Endodermal cell (in vitro differentiated cells): Measurements from ENCODE around the gene N4BP2. TPM values are rescaled to one million over a fixed set of nuclear protein-coding genes. Genes with fewer than 3 reads are reported as not detected.

Source experiments
- DNase-seq: peaks from one replicate; pipeline ENCODE4 v3.0.0-alpha.2; 2017
- H3K27ac ChIP-seq: 2 replicates; pipeline ENCODE4 v1.5.1; 2013; ENCODE audit warnings: mild to moderate bottlenecking, low read depth, low read length, moderate library complexity
- H3K27me3 ChIP-seq: 2 replicates; pipeline ENCODE4 v1.6.1; 2013; ENCODE audit warnings: mild to moderate bottlenecking, low read length, moderate library complexity; ENCODE audit not compliant: insufficient read depth, control insufficient read depth, poor library complexity, severe bottlenecking
- H3K36me3 ChIP-seq: 2 replicates; pipeline ENCODE4 v1.7.0; 2013; ENCODE audit warnings: mild to moderate bottlenecking, low read length, moderate library complexity; ENCODE audit not compliant: control insufficient read depth, insufficient read depth
- H3K4me1 ChIP-seq: one replicate; pipeline ENCODE4 v1.7.0; 2013; ENCODE audit warnings: low read length; ENCODE audit not compliant: control insufficient read depth, insufficient read depth
- H3K4me3 ChIP-seq: 2 replicates; pipeline ENCODE4 v1.5.1; 2013; ENCODE audit warnings: mild to moderate bottlenecking, low read length, moderate library complexity
- H3K9ac ChIP-seq: 2 replicates; pipeline ENCODE4 v1.6.1; 2013; ENCODE audit warnings: mild to moderate bottlenecking, low read length, moderate library complexity; ENCODE audit not compliant: poor library complexity, severe bottlenecking; ENCODE audit errors: extremely low read depth
- H3K9me3 ChIP-seq: 2 replicates; pipeline ENCODE4 v1.6.1; 2013; ENCODE audit warnings: mild to moderate bottlenecking, low read length, moderate library complexity; ENCODE audit not compliant: control insufficient read depth
- H3K27ac Mint-ChIP-seq: 2 replicates; pipeline ENCODE4 v1.8.0; 2020; ENCODE audit warnings: mixed read lengths
- H3K27me3 Mint-ChIP-seq: 2 replicates; pipeline ENCODE4 v1.8.0; 2021; ENCODE audit warnings: mild to moderate bottlenecking, mixed read lengths; ENCODE audit not compliant: insufficient read depth
- H3K36me3 Mint-ChIP-seq: 2 replicates; pipeline ENCODE4 v1.8.0; 2020; ENCODE audit warnings: low read depth, mixed read lengths
- H3K4me1 Mint-ChIP-seq: 2 replicates; pipeline ENCODE4 v1.8.0; 2020; ENCODE audit warnings: mixed read lengths
- H3K4me3 Mint-ChIP-seq: 2 replicates; pipeline ENCODE4 v1.8.0; 2020; ENCODE audit warnings: mild to moderate bottlenecking, moderate library complexity, mixed read lengths
- H3K9me3 Mint-ChIP-seq: 2 replicates; pipeline ENCODE4 v1.8.0; 2020; ENCODE audit warnings: mild to moderate bottlenecking, mixed read lengths
- CTCF ChIP-seq: fragments of 200-600 bp; sonication (generic); conservative IDR thresholded peaks from 2 replicates; pipeline ENCODE4 v1.5.0; 2021; ENCODE audit warnings: antibody characterized with exemption, mild to moderate bottlenecking
- WGBS, 2 experiments: methylation state at CpG; one replicate each; pipeline versions ENCODE4 v1.1.5 to v1.1.7; 2013; ENCODE audit warnings: missing lambda C conversion rate in 2 of 2, mixed read lengths in 1 of 2; ENCODE audit not compliant: insufficient coverage in 1 of 2, insufficient read length in 1 of 2; 5-methylcytosine and 5-hydroxymethylcytosine counted together
- total RNA-seq, 2 donors: library from RNA; stranded (reverse); fragmentation: NEBNext Ultra II Directional in 1 of 2; extraction: Animal tissue kit (Norgen Biotek cat#: 25700) in 1 of 2; gene quantifications; 2 replicates in 1 of 2; 3 replicates in 1 of 2; pipeline ENCODE4 v1.2.1, GENCODE V29; 2021

N4BP2 gene
- total RNA-seq, 2 donors from 2014 or later = 37.1 to 44.0 TPM

- no peak overlapping the region for H3K27ac ChIP-seq
- H3K4me1 Mint-ChIP-seq = no peaks in the 10 kb centered on the region
- H3K9ac ChIP-seq = no peak overlapping the region
- WGBS, 2 experiments = 91 to 93% methylated on average over 3 of the region's 3 CpGs
- TF ChIP-seq CTCF = peak; percentile 92
- H3K36me3 ChIP-seq = peaks cover 74% of the 10 kb centered on the region
- H3K9me3 Mint-ChIP-seq = peaks cover 44% of the 10 kb centered on the region
- H3K4me3 Mint-ChIP-seq = no peak overlapping the region
- peak; percentile 87 for DNase-seq
- H3K4me3 ChIP-seq = peak overlapping the region; percentile 46
- H3K27me3 Mint-ChIP-seq = no peaks in the 10 kb centered on the region
- H3K36me3 Mint-ChIP-seq = peaks cover 63% of the 10 kb centered on the region
- no peaks in the 10 kb centered on the region for H3K27me3 ChIP-seq
- no peaks in the 10 kb centered on the region for H3K4me1 ChIP-seq
- no peak overlapping the region for H3K27ac Mint-ChIP-seq
- peaks cover 44% of the 10 kb centered on the region for H3K9me3 ChIP-seq
These were observed 93.3 kb downstream of the N4BP2 start for GRCh38 chr4:40149960-40150385.

DNA sequence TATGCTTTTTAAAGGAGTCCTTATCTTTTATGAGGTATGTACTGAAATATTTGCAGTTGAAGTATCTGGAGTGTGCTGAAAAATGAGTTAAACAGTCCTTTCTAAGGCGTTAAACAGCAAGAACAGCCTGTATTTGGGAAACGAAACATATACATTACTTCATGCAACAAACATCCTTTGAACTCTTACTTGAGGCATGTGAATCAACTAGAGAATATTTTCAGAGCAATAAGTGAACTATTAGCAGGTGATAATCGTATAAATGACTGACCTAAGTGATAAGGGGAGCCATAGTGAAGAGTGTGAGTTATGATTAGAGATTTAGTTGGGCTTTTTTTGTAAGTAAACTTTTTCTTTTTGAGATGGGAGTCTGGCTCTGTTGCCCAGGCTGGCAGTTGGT lies 94.3 kb downstream of the N4BP2 start:
- peaks cover 57% of the 10 kb centered on the region for H3K36me3 Mint-ChIP-seq
- Histone ChIP-seq H3K9me3 (peaks cover 35% of the 10 kb centered on the region), H3K27ac (no peak overlapping the region), H3K36me3 (peaks cover 70% of the 10 kb centered on the region), H3K4me3 (peak overlapping the region; percentile 46), H3K9ac (no peak overlapping the region), H3K4me1 (no peaks in the 10 kb centered on the region), H3K27me3 (no peaks in the 10 kb centered on the region)
- H3K4me1 Mint-ChIP-seq = no peaks in the 10 kb centered on the region
- peaks cover 37% of the 10 kb centered on the region for H3K9me3 Mint-ChIP-seq
- no peak overlapping the region for H3K27ac Mint-ChIP-seq
- no peak for DNase-seq
- H3K4me3 Mint-ChIP-seq = no peak overlapping the region
- WGBS, 2 experiments = 90 to 100% methylated on average over 1 to 3 of the region's 3 CpGs
- TF ChIP-seq CTCF = no peak
- no peaks in the 10 kb centered on the region for H3K27me3 Mint-ChIP-seq

DNA sequence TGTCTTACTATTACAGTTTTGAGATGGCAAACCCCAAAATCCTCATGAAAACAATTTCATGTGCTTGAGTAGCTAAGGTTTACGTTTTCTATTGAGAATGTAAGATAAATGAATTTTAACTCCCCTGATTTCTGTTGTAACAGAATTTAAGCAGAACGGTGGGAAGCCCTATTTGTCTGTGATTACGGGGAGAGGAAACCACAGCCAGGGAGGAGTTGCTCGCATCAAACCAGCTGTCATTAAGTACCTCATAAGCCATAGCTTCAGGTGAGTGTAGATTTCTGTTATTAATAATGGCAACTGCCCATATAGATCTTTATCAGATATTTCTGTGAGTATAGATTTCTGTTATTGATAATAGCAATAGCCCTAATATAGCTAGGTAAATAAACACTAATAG lies 96.0 kb downstream of the N4BP2 start:
- peaks cover 29% of the 10 kb centered on the region for H3K9me3 ChIP-seq
- peaks cover 28% of the 10 kb centered on the region for H3K9me3 Mint-ChIP-seq
- H3K4me1 ChIP-seq = no peaks in the 10 kb centered on the region
- peaks cover 46% of the 10 kb centered on the region for H3K36me3 Mint-ChIP-seq
- H3K36me3 ChIP-seq = peaks cover 76% of the 10 kb centered on the region
- no peak overlapping the region for H3K9ac ChIP-seq
- no peaks in the 10 kb centered on the region for H3K27me3 ChIP-seq
- 91 to 94% methylated on average over 3 to 4 of the region's 4 CpGs for WGBS, 2 experiments
- TF ChIP-seq CTCF = no peak
- H3K4me3 Mint-ChIP-seq = no peak overlapping the region
- DNase-seq = no peak
- H3K27ac ChIP-seq = no peak overlapping the region
- H3K27me3 Mint-ChIP-seq = no peaks in the 10 kb centered on the region
- no peak overlapping the region for H3K27ac Mint-ChIP-seq
- no peak overlapping the region for H3K4me3 ChIP-seq
- no peaks in the 10 kb centered on the region for H3K4me1 Mint-ChIP-seq
